SJSA1 (cell line): ENCODE measurements around the gene GRIK1. TPM values are rescaled to one million over a fixed set of nuclear protein-coding genes. Genes with fewer than 3 reads are reported as not detected.

Experiments used
- DNase-seq, 2 experiments: peaks; one replicate each; pipeline ENCODE4 v3.0.0-alpha.2; 2015 to 2020; ENCODE audit warnings: low spot score in 2 of 2, low read depth in 1 of 2
- H3K27ac ChIP-seq: fragments of 250-450 bp; sonication (Bioruptor Pico); 2 replicates; pipeline ENCODE4 v1.5.1; 2020; ENCODE audit warnings: mild to moderate bottlenecking, moderate library complexity
- H3K27me3 ChIP-seq: fragments of 250-450 bp; sonication (Bioruptor Pico); replicated peaks from 2 replicates; pipeline ENCODE4 v1.5.1; 2020; ENCODE audit warnings: mild to moderate bottlenecking, moderate library complexity
- H3K36me3 ChIP-seq: fragments of 250-450 bp; sonication (Bioruptor Pico); 2 replicates; pipeline ENCODE4 v1.5.1; 2020; ENCODE audit warnings: mild to moderate bottlenecking
- H3K4me1 ChIP-seq: fragments of 250-450 bp; sonication (Bioruptor Pico); replicated peaks from 2 replicates; pipeline ENCODE4 v1.6.1; 2021; ENCODE audit warnings: mild to moderate bottlenecking
- H3K4me3 ChIP-seq: fragments of 250-450 bp; sonication (Bioruptor Pico); 2 replicates; pipeline ENCODE4 v1.5.1; 2020; ENCODE audit warnings: mild to moderate bottlenecking
- H3K9me3 ChIP-seq: fragments of 250-450 bp; sonication (Bioruptor Pico); replicated peaks from 2 replicates; pipeline ENCODE4 v1.5.1; 2020; ENCODE audit warnings: mild to moderate bottlenecking
- total RNA-seq: library from RNA; depleted of rRNA; stranded (reverse); fragments of >200 nt; shearing (Covaris generic); gene quantifications from 2 replicates; pipeline ENCODE4 v1.2.3, GENCODE V29; 2014

GRIK1 gene
- total RNA-seq, 1 experiment from 2014 or later: not detected

- DNase-seq: no peak
- H3K36me3 ChIP-seq: no peaks in the 10 kb centered on the region
- H3K9me3 ChIP-seq: no peaks in the 10 kb centered on the region
- peaks cover 56% of the 10 kb centered on the region for H3K27me3 ChIP-seq
- H3K4me3 ChIP-seq: no peak overlapping the region
- H3K27ac ChIP-seq: no peak overlapping the region
- no peaks in the 10 kb centered on the region for H3K4me1 ChIP-seq
Measured at GRCh38 chr21:29942034-29942433, 2.2 kb upstream of the GRIK1 start.

- Histone ChIP-seq H3K36me3 (no peaks in the 10 kb centered on the region), H3K27ac (no peak overlapping the region), H3K27me3 (peaks cover 58% of the 10 kb centered on the region), H3K9me3 (no peaks in the 10 kb centered on the region), H3K4me1 (no peaks in the 10 kb centered on the region), H3K4me3 (no peak overlapping the region)
- no peak for DNase-seq
Measured at GRCh38 chr21:29940991-29941390, 1.2 kb upstream of the GRIK1 start.

GRCh38 chr21:29940361-29940760 lies 565 bp upstream of the GRIK1 start:
- no peak overlapping the region for H3K4me3 ChIP-seq
- no peaks in the 10 kb centered on the region for H3K36me3 ChIP-seq
- no peaks in the 10 kb centered on the region for H3K9me3 ChIP-seq
- H3K27ac ChIP-seq: no peak overlapping the region
- DNase-seq: no peak
- peaks cover 58% of the 10 kb centered on the region for H3K27me3 ChIP-seq
- no peaks in the 10 kb centered on the region for H3K4me1 ChIP-seq

- no peak for DNase-seq
- no peaks in the 10 kb centered on the region for H3K9me3 ChIP-seq
- H3K27ac ChIP-seq: no peak overlapping the region
- H3K4me3 ChIP-seq: no peak overlapping the region
- no peaks in the 10 kb centered on the region for H3K4me1 ChIP-seq
- H3K27me3 ChIP-seq: peaks cover 58% of the 10 kb centered on the region
- H3K36me3 ChIP-seq: no peaks in the 10 kb centered on the region
Measured at GRCh38 chr21:29939104-29939923, 482 bp downstream of the GRIK1 start.

GRCh38 chr21:29938776-29939103 lies 1.1 kb downstream of the GRIK1 start:
- Histone ChIP-seq H3K27ac (no peak overlapping the region), H3K9me3 (no peaks in the 10 kb centered on the region), H3K36me3 (no peaks in the 10 kb centered on the region), H3K4me3 (no peak overlapping the region), H3K27me3 (peaks cover 58% of the 10 kb centered on the region), H3K4me1 (no peaks in the 10 kb centered on the region)
- no peak for DNase-seq

GRCh38 chr21:29933088-29933487 lies 6.7 kb downstream of the GRIK1 start:
- Histone ChIP-seq H3K27ac (no peak overlapping the region), H3K27me3 (peaks cover 12% of the 10 kb centered on the region), H3K4me3 (no peak overlapping the region), H3K4me1 (no peaks in the 10 kb centered on the region), H3K9me3 (no peaks in the 10 kb centered on the region), H3K36me3 (no peaks in the 10 kb centered on the region)
- no peak for DNase-seq

GRCh38 chr21:29928537-29928936 lies 11.3 kb downstream of the GRIK1 start:
- no peak for DNase-seq
- H3K4me1 ChIP-seq: no peaks in the 10 kb centered on the region
- H3K27ac ChIP-seq: no peak overlapping the region
- H3K9me3 ChIP-seq: no peaks in the 10 kb centered on the region
- H3K4me3 ChIP-seq: no peak overlapping the region
- H3K36me3 ChIP-seq: no peaks in the 10 kb centered on the region
- 0 out of 2 replicates have a peak, but pooled peaks cover 2% of the 10 kb centered on the region for H3K27me3 ChIP-seq

- Histone ChIP-seq H3K4me1 (no peaks in the 10 kb centered on the region), H3K27ac (no peak overlapping the region), H3K27me3 (0 out of 2 replicates have a peak, but pooled peaks cover 6% of the 10 kb centered on the region), H3K4me3 (no peak overlapping the region), H3K36me3 (no peaks in the 10 kb centered on the region), H3K9me3 (no peaks in the 10 kb centered on the region)
- DNase-seq: no peak
Measured at GRCh38 chr21:29920938-29921337, 18.9 kb downstream of the GRIK1 start.

GRCh38 chr21:29914326-29914725 lies 25.5 kb downstream of the GRIK1 start:
- H3K4me1 ChIP-seq: no peaks in the 10 kb centered on the region
- H3K4me3 ChIP-seq: no peak overlapping the region
- no peak for DNase-seq
- no peaks in the 10 kb centered on the region for H3K36me3 ChIP-seq
- H3K27me3 ChIP-seq: no peaks in the 10 kb centered on the region
- no peak overlapping the region for H3K27ac ChIP-seq
- H3K9me3 ChIP-seq: no peaks in the 10 kb centered on the region

- no peaks in the 10 kb centered on the region for H3K9me3 ChIP-seq
- H3K27me3 ChIP-seq: no peaks in the 10 kb centered on the region
- no peaks in the 10 kb centered on the region for H3K36me3 ChIP-seq
- no peak overlapping the region for H3K4me3 ChIP-seq
- no peak for DNase-seq
- no peaks in the 10 kb centered on the region for H3K4me1 ChIP-seq
- H3K27ac ChIP-seq: no peak overlapping the region
Measured at GRCh38 chr21:29909571-29909970, 30.2 kb downstream of the GRIK1 start.

GRCh38 chr21:29904359-29905282 lies 35.2 kb downstream of the GRIK1 start:
- no peak overlapping the region for H3K4me3 ChIP-seq
- H3K36me3 ChIP-seq: no peaks in the 10 kb centered on the region
- H3K9me3 ChIP-seq: no peaks in the 10 kb centered on the region
- DNase-seq: no peak
- no peaks in the 10 kb centered on the region for H3K4me1 ChIP-seq
- no peak overlapping the region for H3K27ac ChIP-seq
- H3K27me3 ChIP-seq: no peaks in the 10 kb centered on the region

- no peak overlapping the region for H3K27ac ChIP-seq
- no peaks in the 10 kb centered on the region for H3K4me1 ChIP-seq
- no peaks in the 10 kb centered on the region for H3K9me3 ChIP-seq
- no peak overlapping the region for H3K4me3 ChIP-seq
- no peak for DNase-seq
- no peaks in the 10 kb centered on the region for H3K36me3 ChIP-seq
- H3K27me3 ChIP-seq: no peaks in the 10 kb centered on the region
Measured at GRCh38 chr21:29896884-29897283, 42.9 kb downstream of the GRIK1 start.

- Histone ChIP-seq H3K27me3 (no peaks in the 10 kb centered on the region), H3K4me1 (no peaks in the 10 kb centered on the region), H3K36me3 (no peaks in the 10 kb centered on the region), H3K4me3 (no peak overlapping the region), H3K27ac (no peak overlapping the region), H3K9me3 (no peaks in the 10 kb centered on the region)
- no peak for DNase-seq
Measured at GRCh38 chr21:29893687-29894086, 46.1 kb downstream of the GRIK1 start.

GRCh38 chr21:29892379-29892778 lies 47.4 kb downstream of the GRIK1 start:
- no peak overlapping the region for H3K4me3 ChIP-seq
- no peak for DNase-seq
- H3K4me1 ChIP-seq: no peaks in the 10 kb centered on the region
- H3K36me3 ChIP-seq: no peaks in the 10 kb centered on the region
- no peaks in the 10 kb centered on the region for H3K27me3 ChIP-seq
- no peaks in the 10 kb centered on the region for H3K9me3 ChIP-seq
- H3K27ac ChIP-seq: no peak overlapping the region
